Measurements from ENCODE around the gene ARSJ. TPM values are rescaled to one million over a fixed set of nuclear protein-coding genes. Genes with fewer than 3 reads are reported as not detected.
A peak's percentile ranks its signal among the peaks of the same experiment; 100 is the strongest.
"Not testable (repeated sequence)": the region's sequence is repeated elsewhere in the genome, so short reads cannot be mapped to it uniquely, and the experiment has no call there.

ARSJ gene
- total RNA-seq, 1 experiment from 2014 or later, result not detected

DNA sequence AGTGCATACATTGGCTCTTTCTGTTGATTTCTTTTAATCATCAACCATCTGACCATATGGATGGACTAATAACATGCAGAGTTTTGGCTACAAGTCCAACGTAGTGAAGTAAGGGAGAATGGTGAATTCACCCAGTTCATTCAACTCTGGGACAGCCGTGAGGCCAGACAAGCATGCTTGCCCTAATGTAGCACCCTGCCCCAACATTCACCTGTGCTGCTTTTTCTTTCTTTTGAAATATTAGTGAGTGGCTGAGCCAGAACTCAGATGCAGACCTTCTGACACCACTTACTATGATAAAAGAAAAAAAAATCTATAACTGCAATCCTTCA lies 17.5 kb downstream of the ARSJ start:
- in situ Hi-C loops (cut with HindIII; ENCODE audit: low sequenced_read_pairs), result no loop called here
- peak; percentile 78 for DNase-seq (ENCODE audit: low spot score)

DNA sequence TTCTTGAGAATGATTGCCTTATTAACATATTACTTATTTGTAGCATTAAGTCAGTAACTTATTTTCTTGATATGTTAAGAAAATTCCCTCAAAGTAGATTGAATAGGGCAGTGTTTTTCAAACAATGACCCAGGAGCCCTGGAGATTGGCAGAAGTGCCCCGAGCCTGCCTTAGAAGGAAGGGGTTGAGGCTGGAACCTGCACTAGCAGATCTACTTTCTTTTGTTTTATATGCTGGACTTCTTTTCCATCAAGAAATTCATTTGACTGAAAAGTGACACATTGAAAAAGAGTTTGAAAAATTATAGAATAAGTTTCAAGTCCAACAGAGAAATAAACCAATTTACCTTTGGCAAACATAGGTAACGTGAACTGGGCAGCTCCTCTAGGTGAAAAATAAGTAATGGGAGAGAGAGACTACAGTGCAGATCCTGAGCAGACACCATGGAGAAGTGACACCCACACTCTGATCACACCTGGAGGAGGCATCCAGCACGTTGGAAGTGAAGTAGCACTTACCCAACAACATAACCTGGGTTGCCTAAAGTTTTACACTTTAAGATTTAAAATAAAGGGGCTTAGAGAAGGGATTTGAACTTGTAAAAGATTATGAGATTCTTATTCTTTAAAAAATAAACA lies 18.6 kb downstream of the ARSJ start:
- in situ Hi-C loops (cut with HindIII; ENCODE audit: low sequenced_read_pairs), result no loop called here
- DNase-seq (ENCODE audit: low spot score), result no peak

DNA sequence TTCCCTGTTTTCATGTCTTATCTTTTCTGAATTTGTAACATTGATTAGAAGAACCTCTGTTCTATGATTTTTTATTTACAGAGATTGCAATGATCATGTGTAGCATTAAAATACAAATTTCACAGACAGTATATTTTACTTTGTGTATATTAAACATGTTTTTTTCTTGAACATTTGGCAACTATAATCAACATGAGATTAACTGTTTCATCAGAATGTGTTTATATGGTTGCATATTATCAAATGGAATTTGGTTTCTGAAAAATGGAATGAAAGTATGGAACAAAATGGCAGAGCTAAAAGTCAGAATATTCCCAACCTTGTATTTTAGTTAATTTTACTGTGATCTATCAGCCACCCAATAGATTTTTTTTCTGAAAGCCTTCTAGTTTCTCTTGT lies 19.9 kb downstream of the ARSJ start:
- DNase-seq (ENCODE audit: low spot score), result no peak
- in situ Hi-C loops (cut with HindIII; ENCODE audit: low sequenced_read_pairs), result no loop called here

DNA sequence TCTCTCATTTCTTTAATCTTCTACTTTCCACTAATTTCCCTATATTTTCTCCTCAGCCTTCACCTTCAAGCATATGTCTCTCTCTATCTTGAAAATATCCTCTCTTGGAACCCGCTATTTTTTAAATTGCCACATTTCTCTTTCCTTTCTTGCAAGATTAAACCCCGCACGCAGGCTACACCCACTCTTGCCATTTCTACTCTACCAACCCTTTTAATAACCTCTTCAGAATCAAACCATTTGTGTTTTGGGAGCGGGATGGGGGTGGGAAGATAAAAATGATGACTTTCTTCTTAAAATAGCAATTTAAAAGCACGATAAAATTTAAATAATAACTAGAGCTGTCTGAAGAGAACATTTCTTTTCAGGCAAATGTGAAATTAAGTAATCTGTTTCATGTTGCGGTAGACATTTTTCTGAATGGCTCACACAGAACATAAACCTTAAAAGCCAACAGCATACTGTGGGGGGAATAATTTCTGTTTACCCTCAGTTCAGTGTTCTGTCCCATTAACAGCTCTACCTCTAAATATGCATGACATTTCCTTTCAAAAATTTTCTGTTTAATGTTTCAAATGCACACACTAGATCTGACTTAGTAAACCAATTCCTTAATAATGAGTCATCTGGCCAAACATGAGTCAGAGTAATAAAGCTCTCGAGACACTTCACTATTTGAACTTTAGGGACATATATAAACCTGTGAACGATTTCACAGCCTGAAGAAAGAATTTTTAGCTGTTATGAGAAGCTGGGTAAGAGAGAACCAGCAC lies 20.5 kb downstream of the ARSJ start:
- in situ Hi-C loops (cut with HindIII; ENCODE audit: low sequenced_read_pairs), result no loop called here
- no peak for DNase-seq (ENCODE audit: low spot score)

DNA sequence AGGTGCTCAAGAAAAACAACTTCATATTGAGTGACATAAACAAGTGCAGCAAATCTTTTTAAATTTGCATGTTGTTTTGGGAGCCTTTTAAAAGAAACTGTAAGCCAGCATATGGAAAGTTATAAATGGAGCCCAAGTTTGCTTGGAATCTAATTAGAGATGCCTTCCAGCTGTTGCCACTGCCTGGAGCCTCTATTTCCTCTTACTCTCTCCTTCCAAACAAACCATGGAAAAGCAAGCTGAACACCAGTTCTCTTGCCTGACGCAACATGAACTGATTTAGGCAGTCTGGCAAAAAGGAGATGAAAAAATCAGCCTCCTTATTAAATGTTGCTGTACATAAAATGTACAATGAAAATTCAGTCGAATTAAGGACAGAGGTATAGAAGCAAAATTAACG lies 21.5 kb downstream of the ARSJ start:
- DNase-seq (ENCODE audit: low spot score), result no peak
- in situ Hi-C loops (cut with HindIII; ENCODE audit: low sequenced_read_pairs), result no loop called here

DNA sequence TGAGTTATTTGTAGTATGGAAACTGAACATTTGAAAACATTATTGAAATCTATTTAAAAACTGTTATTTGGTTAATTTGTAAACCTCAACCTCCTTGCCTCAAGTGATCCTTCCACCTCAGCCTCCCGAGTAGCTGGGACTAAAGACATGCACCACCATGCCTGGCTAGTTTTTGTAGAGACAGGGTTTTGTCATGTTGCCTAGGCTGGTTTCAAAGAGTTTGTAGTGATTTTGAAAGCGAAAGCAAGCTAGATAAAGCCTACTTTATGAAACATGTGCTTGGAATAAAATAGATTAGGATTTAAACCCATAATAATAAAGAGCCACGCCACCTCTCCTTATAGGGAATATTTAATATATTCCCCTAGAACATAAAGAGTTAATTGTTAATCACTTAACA lies 23.5 kb downstream of the ARSJ start:
- in situ Hi-C loops (cut with HindIII; ENCODE audit: low sequenced_read_pairs), result no loop called here
- no peak for DNase-seq (ENCODE audit: low spot score)

DNA sequence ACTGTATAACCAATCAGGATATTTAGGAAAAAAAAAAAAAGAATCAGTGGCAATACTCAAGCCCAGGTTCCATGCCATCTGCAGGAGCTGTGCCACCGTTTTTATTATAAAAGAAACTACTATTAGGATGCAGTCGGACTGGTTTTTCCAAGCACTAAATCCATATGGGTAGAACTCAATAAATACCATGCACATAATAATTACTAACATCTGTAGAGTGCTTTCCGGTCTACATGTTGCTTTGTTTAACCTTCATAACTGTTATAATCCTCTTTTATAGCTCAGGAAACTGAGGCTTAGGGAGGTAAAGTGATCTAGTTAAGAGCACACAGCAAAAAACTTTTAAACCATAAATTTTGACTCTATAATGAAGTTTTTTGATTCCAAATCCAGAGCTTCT lies 24.0 kb downstream of the ARSJ start:
- in situ Hi-C loops (cut with HindIII; ENCODE audit: low sequenced_read_pairs), result no loop called here
- no peak for DNase-seq (ENCODE audit: low spot score)

DNA sequence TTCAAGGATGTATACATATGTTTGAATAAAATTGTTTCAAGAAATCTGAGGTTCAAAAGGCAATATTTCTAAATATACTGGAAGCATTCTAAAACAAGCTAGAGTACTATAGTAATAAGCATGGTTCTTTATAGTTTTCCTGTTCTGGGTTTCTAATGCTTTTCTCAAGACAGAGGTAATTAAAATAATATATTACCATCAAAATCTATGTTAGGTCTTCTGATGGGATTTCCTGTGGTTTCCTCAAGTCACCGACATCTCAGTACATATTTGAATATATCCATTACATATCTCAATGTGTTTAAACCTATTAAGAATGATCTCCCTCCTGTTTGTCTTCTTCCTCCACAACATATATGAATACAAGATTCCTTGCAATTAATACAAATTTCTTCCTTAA lies 25.6 kb downstream of the ARSJ start:
- in situ Hi-C loops (cut with HindIII; ENCODE audit: low sequenced_read_pairs), result no loop called here
- no peak for DNase-seq (ENCODE audit: low spot score)

DNA sequence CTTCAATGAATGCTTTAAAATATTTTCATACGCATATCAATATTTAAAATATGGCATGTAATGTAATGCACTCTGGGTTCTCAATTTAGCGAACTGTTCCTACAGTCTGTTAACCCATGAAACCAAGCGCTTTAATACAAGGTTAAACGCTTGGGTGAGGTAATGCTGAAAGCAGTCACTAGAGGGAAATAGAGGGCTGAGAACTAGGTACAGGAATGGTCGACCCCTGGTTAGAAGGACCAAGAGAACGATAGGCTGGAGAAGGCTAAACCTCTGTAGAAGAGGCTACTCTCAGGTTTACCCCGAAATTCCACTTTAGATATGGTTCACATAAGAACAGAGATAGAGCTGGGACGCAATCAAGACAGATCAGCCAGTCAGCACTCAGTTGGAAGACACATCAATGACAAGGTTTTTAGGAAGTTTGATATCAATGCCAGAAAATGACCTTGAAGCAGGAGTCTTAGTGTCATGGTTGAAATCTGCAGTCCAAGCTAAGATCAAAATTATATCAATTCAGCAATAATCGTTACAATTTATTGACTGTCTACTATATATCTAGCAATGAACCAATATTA lies 26.9 kb downstream of the ARSJ start:
- no peak for DNase-seq (ENCODE audit: low spot score)
- in situ Hi-C loops (cut with HindIII; ENCODE audit: low sequenced_read_pairs), result no loop called here

DNA sequence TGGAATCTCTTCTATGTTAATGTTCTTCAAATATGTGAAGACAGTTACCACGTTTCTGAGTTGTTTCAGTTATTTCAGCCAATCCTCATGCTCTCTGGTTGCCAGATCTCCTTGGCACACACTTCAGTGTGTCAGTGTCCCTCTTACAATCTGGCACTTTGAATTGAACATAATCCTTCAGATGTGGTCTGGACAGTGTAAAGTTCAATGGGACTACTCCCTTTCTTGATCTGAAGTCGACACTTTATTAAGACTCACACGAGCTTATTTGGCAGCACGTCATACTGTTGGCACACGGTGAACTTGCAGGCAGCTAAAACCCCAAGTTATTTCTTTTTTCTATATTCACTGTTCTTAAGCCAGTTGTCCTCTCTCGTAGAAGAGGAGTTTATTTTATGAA lies 28.2 kb downstream of the ARSJ start:
- peak; percentile 88 for DNase-seq (ENCODE audit: low spot score)
- in situ Hi-C loops (cut with HindIII; ENCODE audit: low sequenced_read_pairs), result no loop called here

DNA sequence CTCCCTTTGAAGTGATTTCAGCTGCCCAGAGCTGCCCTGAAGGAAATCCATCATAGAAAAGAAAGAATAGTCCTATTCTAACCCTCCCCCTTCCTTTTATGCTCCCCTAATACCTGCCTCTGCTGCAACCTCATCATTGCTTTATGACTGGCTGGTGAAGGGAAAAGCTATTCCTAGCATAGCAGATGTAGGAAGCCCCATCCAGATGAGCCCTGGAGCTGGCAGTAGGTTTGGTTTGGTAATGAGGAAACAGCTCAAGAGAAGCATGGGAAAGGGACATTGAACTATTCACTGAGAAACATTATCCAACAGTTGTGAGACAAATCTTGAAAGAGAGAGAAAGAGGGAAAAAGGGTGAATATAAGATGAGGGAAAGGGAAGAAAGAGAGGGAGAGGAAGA lies 29.2 kb downstream of the ARSJ start:
- no peak for DNase-seq (ENCODE audit: low spot score)
- in situ Hi-C loops (cut with HindIII; ENCODE audit: low sequenced_read_pairs), result no loop called here

DNA sequence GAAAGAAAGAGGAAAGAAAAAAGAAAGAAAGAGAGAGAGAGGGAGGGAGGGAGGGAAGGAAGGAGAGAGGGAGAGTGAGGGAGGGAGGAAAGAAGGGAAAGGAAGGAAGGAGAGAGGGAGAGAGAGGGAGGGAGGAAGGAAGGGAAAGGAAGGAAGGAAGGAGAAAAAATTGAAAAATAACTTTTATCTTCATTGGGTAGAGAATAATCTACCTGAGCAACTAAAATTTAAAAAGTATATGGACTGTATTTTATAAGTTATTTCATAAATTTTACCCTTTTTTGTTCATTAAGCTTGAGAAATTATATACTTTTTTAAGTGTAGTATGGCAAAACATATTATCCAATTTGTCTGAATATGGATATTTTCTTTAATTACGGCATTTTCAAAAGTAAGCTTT lies 32.0 kb downstream of the ARSJ start:
- DNase-seq (ENCODE audit: low spot score), result no peak
- in situ Hi-C loops (cut with HindIII; ENCODE audit: low sequenced_read_pairs), result no loop called here

DNA sequence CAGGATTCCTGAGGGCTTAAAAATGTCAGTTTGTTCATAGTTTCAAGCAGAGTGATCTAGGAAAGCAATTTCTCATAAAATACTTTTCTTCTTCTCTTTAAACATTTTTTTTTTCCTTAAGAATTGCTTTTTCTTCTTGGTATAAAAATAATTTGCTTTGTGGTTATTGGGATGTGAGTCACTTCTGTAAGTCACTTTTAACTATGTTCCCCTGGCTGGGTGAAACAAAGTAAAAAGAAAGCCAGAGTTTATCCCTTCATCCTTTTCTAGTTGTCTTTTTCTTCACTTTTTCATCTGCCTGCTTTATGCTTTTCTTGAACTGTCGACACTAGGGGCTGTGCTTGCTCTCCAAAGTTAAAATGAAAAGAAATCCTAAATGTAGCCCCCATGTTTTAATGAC lies 33.5 kb downstream of the ARSJ start:
- no peak for DNase-seq (ENCODE audit: low spot score)
- in situ Hi-C loops (cut with HindIII; ENCODE audit: low sequenced_read_pairs), result no loop called here

DNA sequence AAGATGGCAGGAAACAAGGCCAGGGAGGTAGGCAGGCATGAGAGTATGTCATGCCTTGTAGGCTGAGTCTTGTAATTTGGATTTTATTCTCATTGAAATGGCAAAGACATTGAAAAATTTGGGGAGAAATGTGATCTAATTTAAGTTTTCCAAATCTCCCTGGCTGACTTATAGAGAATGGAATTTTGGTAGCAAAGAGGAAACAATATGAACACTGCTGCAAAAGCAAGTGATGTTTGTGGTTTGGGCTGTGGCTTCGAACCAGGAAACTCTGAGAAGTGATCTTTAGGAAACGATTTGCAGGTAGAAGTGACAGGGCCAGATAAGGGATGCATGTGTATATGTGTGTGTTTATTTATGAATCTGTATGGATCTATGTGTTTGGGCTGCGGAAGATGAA lies 35.6 kb downstream of the ARSJ start:
- in situ Hi-C loops (cut with HindIII; ENCODE audit: low sequenced_read_pairs), result no loop called here
- DNase-seq (ENCODE audit: low spot score), result no peak

DNA sequence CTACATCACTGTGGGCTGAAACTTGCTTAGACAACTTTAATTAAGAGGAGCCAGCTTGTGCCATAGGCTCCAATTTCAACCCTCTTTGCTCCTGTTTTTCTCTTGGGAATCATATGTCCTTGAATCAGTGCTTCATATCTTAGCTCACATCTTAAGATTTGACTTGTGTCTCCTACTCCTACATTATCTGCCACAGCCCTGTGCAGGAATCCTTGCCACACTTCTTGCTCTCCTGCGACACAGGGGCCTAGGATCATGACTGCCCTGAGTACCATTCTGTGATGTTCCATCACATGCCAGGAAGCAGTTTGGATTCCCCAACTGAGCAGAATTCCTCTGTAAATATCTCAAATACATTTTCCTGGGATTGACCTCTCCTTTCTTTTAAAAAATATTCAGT lies 36.4 kb downstream of the ARSJ start:
- no peak for DNase-seq (ENCODE audit: low spot score)
- in situ Hi-C loops (cut with HindIII; ENCODE audit: low sequenced_read_pairs), result no loop called here

DNA sequence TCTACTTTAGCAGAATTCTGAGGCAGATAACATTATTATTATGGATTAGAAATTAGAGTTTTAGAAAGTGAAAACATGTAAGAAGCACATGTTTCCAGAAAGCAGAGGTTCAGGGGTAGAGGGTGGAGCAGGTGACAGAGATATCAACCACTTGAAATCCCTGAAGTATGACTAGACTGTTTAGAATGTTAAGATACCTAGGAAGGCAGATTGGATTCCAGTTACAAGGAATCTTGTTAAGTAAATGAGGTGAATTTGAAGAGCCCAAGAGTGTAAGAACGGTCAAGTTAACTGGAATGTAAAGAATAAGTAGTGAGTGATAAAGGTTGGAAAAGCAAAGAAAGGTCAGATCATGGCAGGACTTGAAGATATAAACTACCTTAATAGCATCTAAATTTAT lies 37.6 kb downstream of the ARSJ start:
- in situ Hi-C loops (cut with HindIII; ENCODE audit: low sequenced_read_pairs), result no loop called here
- no peak for DNase-seq (ENCODE audit: low spot score)

DNA sequence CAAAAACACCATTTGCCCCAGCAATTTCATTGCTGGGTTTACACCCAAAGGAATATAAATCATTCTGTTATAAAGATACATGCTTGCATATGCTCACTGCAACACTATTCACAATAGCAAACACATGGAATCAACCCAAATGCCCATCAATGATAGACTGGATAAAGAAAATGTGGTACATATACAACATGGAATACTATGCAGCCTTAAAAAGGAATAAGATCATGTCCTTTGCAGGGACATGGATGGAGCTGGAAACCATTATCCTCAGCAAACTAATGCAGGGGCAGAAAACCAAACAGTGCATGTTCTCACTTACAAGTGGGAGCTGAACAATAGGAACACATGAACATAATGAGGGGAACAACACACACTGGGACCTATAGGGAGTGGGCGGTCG lies 39.3 kb downstream of the ARSJ start:
- DNase-seq (ENCODE audit: low spot score); in situ Hi-C loops (cut with HindIII; ENCODE audit: low sequenced_read_pairs): not testable (repeated sequence)

DNA sequence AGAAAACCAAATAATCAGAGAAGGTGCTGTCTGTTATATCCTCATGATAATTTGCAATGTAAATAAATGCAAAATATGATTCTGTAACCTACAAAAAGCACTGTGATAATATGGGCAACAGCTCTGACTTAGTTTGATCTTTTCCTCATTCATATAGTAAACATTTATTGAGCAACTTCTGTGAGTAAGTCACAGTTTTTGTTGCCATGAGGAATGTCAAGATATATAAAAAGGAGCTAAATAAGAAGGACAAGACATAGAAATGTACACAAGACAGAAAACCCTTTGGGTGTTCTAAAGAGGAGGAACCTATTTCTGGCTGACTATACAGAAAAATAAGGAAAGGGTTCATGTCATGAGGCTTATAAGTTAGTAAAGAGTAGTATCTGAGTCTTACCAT lies 44.3 kb downstream of the ARSJ start:
- no peak for DNase-seq (ENCODE audit: low spot score)
- in situ Hi-C loops (cut with HindIII; ENCODE audit: low sequenced_read_pairs), result no loop called here

DNA sequence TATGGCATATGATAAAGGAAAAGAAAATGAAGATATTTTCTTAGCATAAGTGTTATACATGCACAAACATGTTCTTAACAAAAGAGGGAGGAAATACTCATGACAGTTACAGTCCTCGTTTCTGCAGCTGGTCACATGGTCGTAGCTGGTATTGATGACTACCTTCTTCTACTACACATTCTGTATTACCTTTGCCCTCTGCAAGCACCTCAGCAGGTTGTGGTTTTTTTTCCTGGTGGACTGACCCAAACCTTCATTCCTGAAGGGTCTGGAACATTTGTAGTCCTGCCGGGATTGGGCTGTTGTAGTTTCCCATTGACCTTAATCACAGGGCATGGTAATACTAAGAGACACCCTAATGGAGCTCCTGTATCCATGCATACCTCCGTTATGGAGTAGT lies 54.7 kb downstream of the ARSJ start:
- DNase-seq (ENCODE audit: low spot score); in situ Hi-C loops (cut with HindIII; ENCODE audit: low sequenced_read_pairs): not testable (repeated sequence)

DNA sequence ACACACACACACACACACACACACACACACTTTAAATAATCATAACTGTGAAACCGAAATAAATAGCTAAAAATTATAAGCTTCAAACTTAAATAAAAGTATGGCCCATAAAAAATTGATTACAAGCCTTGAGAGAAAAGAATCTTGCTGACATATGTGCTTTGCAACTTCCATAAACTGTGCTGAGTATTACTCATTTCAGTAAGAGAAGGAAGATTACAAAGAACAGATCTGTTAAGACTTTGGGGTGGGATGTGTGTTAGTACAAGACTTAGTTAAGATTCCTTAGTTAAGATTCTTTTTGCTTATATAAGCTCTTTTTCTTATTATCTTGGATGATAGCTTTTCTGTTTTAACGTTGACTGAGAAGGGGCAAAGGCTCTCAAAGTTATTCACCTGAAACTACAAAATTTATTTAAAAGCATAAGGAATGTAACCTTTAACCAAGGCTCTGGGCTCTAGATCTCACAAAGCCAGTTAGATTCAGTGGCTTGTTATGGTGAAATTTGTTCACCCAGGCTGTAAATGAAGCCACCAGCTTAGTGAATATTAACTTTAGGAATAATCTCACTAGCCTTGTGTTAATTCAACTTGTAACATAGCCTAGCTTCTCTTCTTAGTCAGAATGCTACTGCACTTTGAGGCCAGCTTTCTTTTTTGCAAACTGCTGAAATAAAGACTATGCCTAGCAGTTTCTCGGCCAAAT lies 58.2 kb downstream of the ARSJ start:
- in situ Hi-C loops (cut with HindIII; ENCODE audit: low sequenced_read_pairs), result no loop called here
- DNase-seq (ENCODE audit: low spot score), result peak; percentile 44
